Psoas muscle (tissue), 8 donors: Measurements from ENCODE around the gene PPP3CA. TPM values are rescaled to one million over a fixed set of nuclear protein-coding genes. Genes with fewer than 3 reads are reported as not detected.

Experiments used
- ATAC-seq, 4 donors: fragments of 200-7000 bp; cut with Tn5 transposase; one replicate each; pipeline ENCODE4 v1.9.1; 2020; ENCODE audit warnings: moderate library complexity in 3 of 4, mild to moderate bottlenecking in 2 of 4
- DNase-seq, 2 donors: peaks; one replicate each; pipeline ENCODE4 v3.0.0-alpha.2; 2020
- H3K27ac ChIP-seq: fragments of 200-600 bp; one replicate; pipeline ENCODE4 v1.8.0; 2022
- H3K27me3 ChIP-seq, 3 donors: fragments of 200-600 bp in 1 of 3; one replicate each; pipeline versions ENCODE4 v1.6.1 to v1.8.0; 2013 to 2022; ENCODE audit warnings: low read length in 2 of 3, mild to moderate bottlenecking in 2 of 3, moderate library complexity in 1 of 3; ENCODE audit not compliant: insufficient read depth in 3 of 3
- H3K36me3 ChIP-seq, 2 donors: fragments of 200-600 bp in 1 of 2; one replicate each; pipeline versions ENCODE4 v1.6.1 to v1.8.0; 2013 to 2022; ENCODE audit warnings: low read depth in 1 of 2, mild to moderate bottlenecking in 1 of 2, moderate library complexity in 1 of 2; ENCODE audit not compliant: insufficient read depth in 1 of 2
- H3K4me1 ChIP-seq: fragments of 200-600 bp; one replicate; pipeline ENCODE4 v1.8.0; 2022
- H3K4me3 ChIP-seq: fragments of 200-600 bp; one replicate; pipeline ENCODE4 v1.8.0; 2022; ENCODE audit warnings: mild to moderate bottlenecking
- H3K9me3 ChIP-seq: fragments of 200-600 bp; one replicate; pipeline ENCODE4 v1.8.0; 2022
- WGBS, 3 donors: extraction: QIAGEN DNeasy Blood & Tissue Kit; methylation state at CpG; one replicate each; pipeline versions ENCODE4 v1.1.6 to v1.1.7; 2013; 5-methylcytosine and 5-hydroxymethylcytosine counted together
- intact Hi-C, 2 donors: fragments of 100-400 bp; cut with DNase I; formaldehyde crosslinking; loops; one replicate each; pipeline versions ENCODE4 v1.11.0 to v1.14.2; 2022
- polyA plus RNA-seq, 3 donors: library from polyadenylated mRNA; stranded (reverse); fragments of 200-250 nt; gene quantifications; one replicate each; pipeline ENCODE4 v1.2.3, GENCODE V29; 2013
- total RNA-seq, 4 donors: library from RNA; stranded (reverse); fragmentation: NEBNext Ultra II Directional in 2 of 4; extraction: Animal tissue kit (Norgen Biotek cat#: 25700) in 2 of 4; gene quantifications; one replicate each; pipeline versions ENCODE4 v1.2.1 to v1.2.4, GENCODE V29; 2021 to 2023
- TF ChIP-seq, protein P1 (sequence below): fragments of 200-600 bp; IDR thresholded peaks from one replicate; pipeline ENCODE4 v1.8.0; 2022; ENCODE audit warnings: antibody characterized with exemption
- donor health status: healthy with polysubstance abuse.
- donor health status: DM: no; HTN: no; CAD: no; lungs with moderate emphysema.
- donor health status: Bipolar disorder and iron deficiency.
- donor health status: healthy.
- donor health status: DM: yes; HTN: yes; CAD: no.
- donor health status: DM: no; HTN: no; CAD: no.
- donor health status: DM: no; HTN: no; CAD: no.
- donor health status: DM: yes; HTN: yes; CAD: no.

The PPP3CA gene
- total and polyA plus RNA-seq, 7 donors, result 10.4 to 65.9 (median 32.6) TPM

DNA sequence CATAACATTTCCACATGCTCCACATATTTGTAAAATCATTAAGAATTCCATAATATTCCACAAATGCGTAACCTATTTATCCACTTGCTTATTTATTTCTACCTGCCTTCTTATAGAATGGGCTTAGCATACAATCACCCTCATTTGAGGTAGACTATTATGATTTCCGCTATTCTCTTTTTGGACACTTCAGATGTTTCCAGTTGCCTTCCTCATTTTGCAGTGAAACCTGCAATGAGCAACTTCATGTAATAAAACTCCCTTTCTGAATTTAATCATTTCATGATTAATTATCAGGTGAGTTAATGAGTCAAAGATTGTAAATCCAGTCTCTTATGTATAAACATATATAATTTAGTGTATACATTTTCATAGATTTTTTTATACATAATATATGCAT lies 58.0 kb downstream of the PPP3CA start:
- WGBS, 3 donors, result 92 to 97% (median 95%) methylated on average over 2 of the region's 2 CpGs
- no peak overlapping the region for H3K4me3 ChIP-seq
- DNase-seq (no peak), ATAC-seq (no peak)
- H3K36me3 ChIP-seq, result no peaks in the 10 kb centered on the region
- H3K9me3 ChIP-seq, result no peaks in the 10 kb centered on the region
- intact Hi-C loops, result loop anchor here in 1 of 2 donors (5.0 kb wide), 1 partner anchor 48 kb away; no protein-coding TSS in a partner anchor
- peaks cover 45% of the 10 kb centered on the region for H3K4me1 ChIP-seq
- no peaks in the 10 kb centered on the region for H3K27me3 ChIP-seq
- no peak overlapping the region for H3K27ac ChIP-seq
- TF ChIP-seq, protein P1, sequence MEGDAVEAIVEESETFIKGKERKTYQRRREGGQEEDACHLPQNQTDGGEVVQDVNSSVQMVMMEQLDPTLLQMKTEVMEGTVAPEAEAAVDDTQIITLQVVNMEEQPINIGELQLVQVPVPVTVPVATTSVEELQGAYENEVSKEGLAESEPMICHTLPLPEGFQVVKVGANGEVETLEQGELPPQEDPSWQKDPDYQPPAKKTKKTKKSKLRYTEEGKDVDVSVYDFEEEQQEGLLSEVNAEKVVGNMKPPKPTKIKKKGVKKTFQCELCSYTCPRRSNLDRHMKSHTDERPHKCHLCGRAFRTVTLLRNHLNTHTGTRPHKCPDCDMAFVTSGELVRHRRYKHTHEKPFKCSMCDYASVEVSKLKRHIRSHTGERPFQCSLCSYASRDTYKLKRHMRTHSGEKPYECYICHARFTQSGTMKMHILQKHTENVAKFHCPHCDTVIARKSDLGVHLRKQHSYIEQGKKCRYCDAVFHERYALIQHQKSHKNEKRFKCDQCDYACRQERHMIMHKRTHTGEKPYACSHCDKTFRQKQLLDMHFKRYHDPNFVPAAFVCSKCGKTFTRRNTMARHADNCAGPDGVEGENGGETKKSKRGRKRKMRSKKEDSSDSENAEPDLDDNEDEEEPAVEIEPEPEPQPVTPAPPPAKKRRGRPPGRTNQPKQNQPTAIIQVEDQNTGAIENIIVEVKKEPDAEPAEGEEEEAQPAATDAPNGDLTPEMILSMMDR, result no peak

DNA sequence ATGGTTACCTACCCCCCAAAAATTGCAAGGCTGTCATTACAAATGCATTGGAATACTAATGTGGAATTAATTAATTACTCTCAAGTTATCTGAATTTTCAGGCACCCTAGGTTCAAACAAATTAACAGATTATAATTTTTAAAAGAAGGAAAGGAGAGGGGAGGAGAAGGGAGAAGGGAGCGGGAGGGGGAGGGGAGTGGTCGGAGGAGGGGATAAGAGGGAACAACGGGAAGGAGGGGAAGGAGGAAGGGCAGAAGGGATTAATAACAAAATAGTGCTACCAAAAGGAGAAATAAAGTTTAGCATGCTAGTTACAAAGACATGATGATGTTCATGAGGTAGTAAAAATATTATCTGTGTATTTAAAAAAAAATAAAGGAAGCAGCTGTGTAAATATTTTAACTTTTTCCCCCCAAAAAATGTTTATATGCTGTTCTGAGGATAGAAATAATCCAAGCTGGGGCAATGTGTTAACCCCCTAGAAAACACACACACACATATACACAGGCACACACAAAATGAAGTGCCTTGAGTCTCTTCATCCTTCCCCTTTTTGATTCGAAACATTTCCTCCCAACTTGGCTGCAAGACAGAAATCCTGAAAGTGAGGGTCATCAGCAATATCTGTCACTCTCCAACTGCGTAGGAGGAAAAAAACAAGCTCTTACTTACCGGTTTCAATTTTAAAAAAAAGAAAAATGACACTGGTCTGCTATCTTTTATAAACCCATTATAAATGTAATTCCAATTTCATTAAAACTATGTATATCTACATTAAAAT lies 58.8 kb downstream of the PPP3CA start:
- H3K4me3 ChIP-seq, result no peak overlapping the region
- intact Hi-C loops, result loop anchor here in 1 of 2 donors (5.0 kb wide), 1 partner anchor 49 kb away; no protein-coding TSS in a partner anchor
- no peak for DNase-seq
- no peaks in the 10 kb centered on the region for H3K36me3 ChIP-seq
- H3K9me3 ChIP-seq, result no peaks in the 10 kb centered on the region
- H3K4me1 ChIP-seq, result peaks cover 45% of the 10 kb centered on the region
- ATAC-seq, result peak in 1 of 4 donors; percentile 14
- no peak overlapping the region for H3K27ac ChIP-seq
- H3K27me3 ChIP-seq, result no peaks in the 10 kb centered on the region
- TF ChIP-seq, protein P1, result no peak
- 34 to 41% (median 36%) methylated on average over 6 of the region's 6 CpGs for WGBS, 3 donors

DNA sequence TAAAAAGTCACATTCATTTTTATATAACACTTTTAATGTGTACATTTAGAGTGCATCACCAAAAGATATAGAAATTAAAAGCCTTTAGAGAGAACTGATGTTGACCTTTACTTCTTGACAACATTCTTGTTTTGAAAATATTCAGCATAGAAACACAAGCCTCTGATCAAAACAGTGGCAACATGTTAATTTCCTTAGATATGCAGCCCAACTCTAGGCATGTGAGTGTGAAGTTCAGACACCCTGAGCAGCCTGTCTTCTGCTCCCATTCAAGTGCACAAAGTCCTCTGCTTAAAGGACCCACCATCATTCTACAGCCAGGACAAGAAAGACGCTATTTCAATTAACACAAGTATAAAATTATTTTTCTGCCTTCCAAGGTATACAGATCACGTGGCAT lies 60.0 kb downstream of the PPP3CA start:
- peaks cover 50% of the 10 kb centered on the region for H3K4me1 ChIP-seq
- no peaks in the 10 kb centered on the region for H3K27me3 ChIP-seq
- TF ChIP-seq, protein P1, result no peak
- H3K4me3 ChIP-seq, result no peak overlapping the region
- 42 to 51% (median 51%) methylated on average over 2 of the region's 2 CpGs for whole genome bisulfite sequencing, 3 donors
- ATAC-seq (no peak), DNase-seq (no peak)
- H3K27ac ChIP-seq, result no peak overlapping the region
- no peaks in the 10 kb centered on the region for H3K36me3 ChIP-seq
- intact Hi-C loops, result loop anchor here in 1 of 2 donors (5.0 kb wide), 1 partner anchor 50 kb away; no protein-coding TSS in a partner anchor
- no peaks in the 10 kb centered on the region for H3K9me3 ChIP-seq

DNA sequence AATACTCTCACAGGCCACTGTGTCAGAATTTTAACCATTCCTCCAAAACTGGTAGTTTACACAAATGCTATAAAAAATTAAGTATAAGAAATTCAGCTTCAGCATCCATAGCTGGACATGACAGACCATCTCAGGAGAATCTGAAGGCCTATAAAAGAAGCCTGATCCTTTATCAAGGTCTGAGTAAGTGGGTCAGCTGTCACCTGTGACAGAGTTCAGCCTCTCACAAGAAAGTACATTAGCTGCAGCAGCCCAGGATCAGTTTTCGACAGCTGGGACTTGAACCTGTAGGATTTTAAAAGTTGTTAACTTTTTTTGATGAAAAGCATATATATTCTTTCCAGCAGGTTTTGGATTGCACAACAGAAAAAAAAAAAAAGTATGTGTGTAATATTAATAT lies 60.7 kb downstream of the PPP3CA start:
- H3K4me3 ChIP-seq, result no peak overlapping the region
- intact Hi-C loops, result loop anchor here in 1 of 2 donors (5.0 kb wide), 1 partner anchor 51 kb away; no protein-coding TSS in a partner anchor
- no peak overlapping the region for H3K27ac ChIP-seq
- ATAC-seq (peak in 1 of 4 donors; percentile 63), DNase-seq (no peak)
- H3K4me1 ChIP-seq, result peaks cover 49% of the 10 kb centered on the region
- no peaks in the 10 kb centered on the region for H3K9me3 ChIP-seq
- no peaks in the 10 kb centered on the region for H3K27me3 ChIP-seq
- no peaks in the 10 kb centered on the region for H3K36me3 ChIP-seq
- 33 to 79% (median 48%) methylated on average over 1 of the region's 1 CpG for WGBS, 3 donors
- TF ChIP-seq, protein P1, result no peak
